ENCODE results near the gene TDRD6. TPM values are rescaled to one million over a fixed set of nuclear protein-coding genes. Genes with fewer than 3 reads are reported as not detected.

The TDRD6 gene
- total and polyA plus RNA-seq, 2 experiments from 2014 or later: 0.14 to 0.24 TPM

DNA sequence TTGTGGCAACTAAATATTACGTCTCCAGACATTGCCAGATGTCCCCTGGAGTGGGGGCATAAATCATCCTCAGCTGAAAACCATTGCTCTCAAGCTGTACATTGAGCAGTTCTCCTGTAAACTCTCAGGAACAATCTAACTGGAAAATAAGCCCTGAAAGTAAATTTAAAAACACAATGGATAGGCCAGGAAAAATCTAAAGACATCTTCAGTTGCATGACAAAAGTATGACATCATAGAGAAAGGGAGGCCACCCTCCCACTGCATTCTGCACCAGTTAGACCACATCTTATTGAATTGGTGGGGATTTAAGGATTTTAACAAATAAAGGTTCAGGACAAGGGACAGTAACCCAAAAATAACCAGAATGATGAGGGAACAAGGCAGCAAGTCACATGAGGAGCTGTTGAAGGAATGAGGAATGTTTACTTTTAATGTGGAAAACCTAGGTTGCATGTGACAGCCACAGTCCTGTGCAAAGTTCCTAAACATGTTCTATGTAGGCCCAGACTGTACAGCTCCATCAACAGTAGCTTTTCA is 42.2 kb downstream of the TDRD6 start (continued):
- TF ChIP-seq, protein P1, sequence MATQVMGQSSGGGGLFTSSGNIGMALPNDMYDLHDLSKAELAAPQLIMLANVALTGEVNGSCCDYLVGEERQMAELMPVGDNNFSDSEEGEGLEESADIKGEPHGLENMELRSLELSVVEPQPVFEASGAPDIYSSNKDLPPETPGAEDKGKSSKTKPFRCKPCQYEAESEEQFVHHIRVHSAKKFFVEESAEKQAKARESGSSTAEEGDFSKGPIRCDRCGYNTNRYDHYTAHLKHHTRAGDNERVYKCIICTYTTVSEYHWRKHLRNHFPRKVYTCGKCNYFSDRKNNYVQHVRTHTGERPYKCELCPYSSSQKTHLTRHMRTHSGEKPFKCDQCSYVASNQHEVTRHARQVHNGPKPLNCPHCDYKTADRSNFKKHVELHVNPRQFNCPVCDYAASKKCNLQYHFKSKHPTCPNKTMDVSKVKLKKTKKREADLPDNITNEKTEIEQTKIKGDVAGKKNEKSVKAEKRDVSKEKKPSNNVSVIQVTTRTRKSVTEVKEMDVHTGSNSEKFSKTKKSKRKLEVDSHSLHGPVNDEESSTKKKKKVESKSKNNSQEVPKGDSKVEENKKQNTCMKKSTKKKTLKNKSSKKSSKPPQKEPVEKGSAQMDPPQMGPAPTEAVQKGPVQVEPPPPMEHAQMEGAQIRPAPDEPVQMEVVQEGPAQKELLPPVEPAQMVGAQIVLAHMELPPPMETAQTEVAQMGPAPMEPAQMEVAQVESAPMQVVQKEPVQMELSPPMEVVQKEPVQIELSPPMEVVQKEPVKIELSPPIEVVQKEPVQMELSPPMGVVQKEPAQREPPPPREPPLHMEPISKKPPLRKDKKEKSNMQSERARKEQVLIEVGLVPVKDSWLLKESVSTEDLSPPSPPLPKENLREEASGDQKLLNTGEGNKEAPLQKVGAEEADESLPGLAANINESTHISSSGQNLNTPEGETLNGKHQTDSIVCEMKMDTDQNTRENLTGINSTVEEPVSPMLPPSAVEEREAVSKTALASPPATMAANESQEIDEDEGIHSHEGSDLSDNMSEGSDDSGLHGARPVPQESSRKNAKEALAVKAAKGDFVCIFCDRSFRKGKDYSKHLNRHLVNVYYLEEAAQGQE (IDR thresholded peaks at IDR 0.05; ENCODE audit: unreplicated experiment): no peak
- TF ChIP-seq ZNF114 (CRISPR knock-in tag; IDR thresholded peaks at IDR 0.05): no peak

GRCh38 chr6:46730921-46731461 is 43.3 kb downstream of the TDRD6 start:
- Histone ChIP-seq H4K20me1 (replicated peaks; ENCODE audit: insufficient read depth) (no peaks in the 10 kb centered on the region), H3K79me2 (replicated peaks; ENCODE audit: insufficient read depth) (no peaks in the 10 kb centered on the region), H3K9me2 (ENCODE audit: insufficient read depth) (no peaks in the 10 kb centered on the region), H3K4me1 (ENCODE audit: insufficient read depth) (peaks cover 8% of the 10 kb centered on the region; the same call in 1 of the 2 replicates), H3F3A (replicated peaks; ENCODE audit: low read depth) (no peaks in the 10 kb centered on the region), H3K27ac (ENCODE audit: low read depth) (no peak overlapping the region), H3K4me3 (no peak overlapping the region), H3K4me2 (no peak overlapping the region), H2AFZ (no peak overlapping the region), H3K27me3 (ENCODE audit: insufficient read depth) (peaks cover 14% of the 10 kb centered on the region), H3K36me3 (ENCODE audit: insufficient read depth) (no peaks in the 10 kb centered on the region)
- no peaks in the 10 kb centered on the region for H3K36me3 Mint-ChIP-seq (ENCODE audit: low read depth)
- peaks cover 20% of the 10 kb centered on the region for H3K4me1 Mint-ChIP-seq
- ATAC-seq (no peak), DNase-seq (ENCODE audit: low spot score) (no peak)
- TF ChIP-seq ZNF114 (CRISPR knock-in tag; IDR thresholded peaks at IDR 0.05) (no peak), NANOG (IDR thresholded peaks at IDR 0.05; ENCODE audit: borderline replicate concordance) (no peak), JUNB (IDR thresholded peaks at IDR 0.05; ENCODE audit: unreplicated experiment) (no peak), POLR2AphosphoS5 (IDR thresholded peaks at IDR 0.05; ENCODE audit: low read depth) (no peak), EZH2phosphoT487 (IDR thresholded peaks at IDR 0.05; ENCODE audit: unreplicated experiment) (no peak), EZH2 (IDR thresholded peaks at IDR 0.05; ENCODE audit: low read depth, unreplicated experiment) (no peak), ZNF462 (CRISPR knock-in tag; IDR thresholded peaks at IDR 0.05) (no peak)
- TF ChIP-seq, protein P1 (IDR thresholded peaks at IDR 0.05; ENCODE audit: unreplicated experiment): no peak
- TF ChIP-seq, protein P2, sequence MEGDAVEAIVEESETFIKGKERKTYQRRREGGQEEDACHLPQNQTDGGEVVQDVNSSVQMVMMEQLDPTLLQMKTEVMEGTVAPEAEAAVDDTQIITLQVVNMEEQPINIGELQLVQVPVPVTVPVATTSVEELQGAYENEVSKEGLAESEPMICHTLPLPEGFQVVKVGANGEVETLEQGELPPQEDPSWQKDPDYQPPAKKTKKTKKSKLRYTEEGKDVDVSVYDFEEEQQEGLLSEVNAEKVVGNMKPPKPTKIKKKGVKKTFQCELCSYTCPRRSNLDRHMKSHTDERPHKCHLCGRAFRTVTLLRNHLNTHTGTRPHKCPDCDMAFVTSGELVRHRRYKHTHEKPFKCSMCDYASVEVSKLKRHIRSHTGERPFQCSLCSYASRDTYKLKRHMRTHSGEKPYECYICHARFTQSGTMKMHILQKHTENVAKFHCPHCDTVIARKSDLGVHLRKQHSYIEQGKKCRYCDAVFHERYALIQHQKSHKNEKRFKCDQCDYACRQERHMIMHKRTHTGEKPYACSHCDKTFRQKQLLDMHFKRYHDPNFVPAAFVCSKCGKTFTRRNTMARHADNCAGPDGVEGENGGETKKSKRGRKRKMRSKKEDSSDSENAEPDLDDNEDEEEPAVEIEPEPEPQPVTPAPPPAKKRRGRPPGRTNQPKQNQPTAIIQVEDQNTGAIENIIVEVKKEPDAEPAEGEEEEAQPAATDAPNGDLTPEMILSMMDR (conservative IDR thresholded peaks at IDR 0.05; ENCODE audit: low read depth in 2 of 2): no peak
- H3K27ac Mint-ChIP-seq: no peak overlapping the region
- no peaks in the 10 kb centered on the region for H3K9me3 Mint-ChIP-seq
- H3K4me3 Mint-ChIP-seq: no peak overlapping the region
- peaks cover 21% of the 10 kb centered on the region for H3K27me3 Mint-ChIP-seq (ENCODE audit: insufficient read depth, low read depth, poor library complexity)

Measured in GM23338 (cell line).